ENCODE results near the gene PTPRK.

PTPRK gene

DNA sequence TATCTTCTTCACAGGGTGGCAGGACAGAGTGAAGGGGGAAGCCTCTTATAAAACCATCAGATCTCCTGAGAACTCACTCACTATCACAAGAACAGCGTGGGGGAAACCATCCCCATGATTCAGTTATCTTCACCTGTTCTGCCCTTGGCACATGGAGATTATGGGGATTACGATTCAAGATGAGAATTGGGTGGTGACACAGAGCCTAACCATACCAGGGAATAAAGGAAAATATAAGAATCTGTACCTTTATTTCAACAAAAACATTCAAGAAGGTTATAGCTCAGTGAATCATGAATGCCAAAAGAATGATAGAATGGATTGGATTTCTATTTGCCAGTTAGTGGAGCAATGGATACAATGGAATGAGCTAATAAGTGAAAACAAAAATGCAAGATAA is 214.4 kb downstream of the PTPRK start:
- Histone ChIP-seq H3K4me3 (ENCODE audit: low read depth, low read length) (no peak overlapping the region), H3K27me3 (replicated peaks) (no peaks in the 10 kb centered on the region), H3K27ac (peak overlapping the region; percentile 20), H3K36me3 (replicated peaks) (no peaks in the 10 kb centered on the region)
- TF ChIP-seq, protein P1, sequence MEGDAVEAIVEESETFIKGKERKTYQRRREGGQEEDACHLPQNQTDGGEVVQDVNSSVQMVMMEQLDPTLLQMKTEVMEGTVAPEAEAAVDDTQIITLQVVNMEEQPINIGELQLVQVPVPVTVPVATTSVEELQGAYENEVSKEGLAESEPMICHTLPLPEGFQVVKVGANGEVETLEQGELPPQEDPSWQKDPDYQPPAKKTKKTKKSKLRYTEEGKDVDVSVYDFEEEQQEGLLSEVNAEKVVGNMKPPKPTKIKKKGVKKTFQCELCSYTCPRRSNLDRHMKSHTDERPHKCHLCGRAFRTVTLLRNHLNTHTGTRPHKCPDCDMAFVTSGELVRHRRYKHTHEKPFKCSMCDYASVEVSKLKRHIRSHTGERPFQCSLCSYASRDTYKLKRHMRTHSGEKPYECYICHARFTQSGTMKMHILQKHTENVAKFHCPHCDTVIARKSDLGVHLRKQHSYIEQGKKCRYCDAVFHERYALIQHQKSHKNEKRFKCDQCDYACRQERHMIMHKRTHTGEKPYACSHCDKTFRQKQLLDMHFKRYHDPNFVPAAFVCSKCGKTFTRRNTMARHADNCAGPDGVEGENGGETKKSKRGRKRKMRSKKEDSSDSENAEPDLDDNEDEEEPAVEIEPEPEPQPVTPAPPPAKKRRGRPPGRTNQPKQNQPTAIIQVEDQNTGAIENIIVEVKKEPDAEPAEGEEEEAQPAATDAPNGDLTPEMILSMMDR (IDR thresholded peaks at IDR 0.05; ENCODE audit: low read depth, low read length, missing control alignments) = no peak
- DNase-seq = no peak
- in situ Hi-C loops (cut with HindIII; ENCODE audit: low pct_ligation_motif_present, low sequenced_read_pairs) = no loop called here

DNA sequence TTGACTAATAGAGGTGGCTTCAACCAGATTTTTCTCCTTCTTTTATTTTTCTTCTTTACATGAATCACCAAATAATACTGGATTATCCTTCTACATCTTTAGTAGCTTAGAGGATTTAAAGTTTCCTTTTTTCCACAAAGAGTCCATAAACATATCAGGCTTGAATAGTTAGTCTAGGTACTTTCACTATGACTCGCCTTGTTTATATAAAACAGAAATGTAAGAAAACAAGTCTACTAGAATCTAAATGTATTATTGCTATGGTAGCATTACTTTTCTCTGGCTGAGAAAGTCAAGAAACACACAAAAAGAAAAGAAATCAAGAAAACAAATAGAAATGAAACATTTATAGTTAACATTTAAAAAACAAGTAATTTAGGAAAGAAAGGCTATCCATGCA is 215.2 kb downstream of the PTPRK start:
- Histone ChIP-seq H3K4me3 (ENCODE audit: low read depth, low read length) (no peak overlapping the region), H3K36me3 (replicated peaks) (no peaks in the 10 kb centered on the region), H3K27ac (no peak overlapping the region), H3K27me3 (replicated peaks) (no peaks in the 10 kb centered on the region)
- no peak for DNase-seq
- in situ Hi-C loops (cut with HindIII; ENCODE audit: low pct_ligation_motif_present, low sequenced_read_pairs) = no loop called here
- TF ChIP-seq, protein P1 (IDR thresholded peaks at IDR 0.05; ENCODE audit: low read depth, low read length, missing control alignments) = no peak

DNA sequence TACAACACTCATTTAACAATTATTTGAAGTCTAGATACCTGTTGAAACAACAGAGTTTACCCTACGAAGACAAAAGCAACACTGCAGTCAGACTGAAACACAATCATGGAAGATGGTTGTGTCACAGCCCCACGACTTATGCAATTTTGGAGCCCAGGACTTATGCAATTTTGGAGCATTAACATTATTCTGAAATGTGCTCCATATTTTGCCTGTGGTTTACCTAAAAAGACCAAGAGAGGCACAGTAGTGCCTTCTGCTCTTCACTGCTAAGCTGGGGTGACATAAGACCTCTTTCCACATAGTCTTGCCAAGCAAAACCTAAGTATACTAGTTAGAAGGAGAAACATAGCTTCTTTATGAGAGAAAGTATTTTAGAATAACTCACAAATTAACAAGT is 216.5 kb downstream of the PTPRK start:
- Histone ChIP-seq H3K27ac (no peak overlapping the region), H3K27me3 (replicated peaks) (no peaks in the 10 kb centered on the region), H3K36me3 (replicated peaks) (no peaks in the 10 kb centered on the region), H3K4me3 (ENCODE audit: low read depth, low read length) (no peak overlapping the region)
- no peak for DNase-seq
- TF ChIP-seq, protein P1 (IDR thresholded peaks at IDR 0.05; ENCODE audit: low read depth, low read length, missing control alignments) = no peak
- in situ Hi-C loops (cut with HindIII; ENCODE audit: low pct_ligation_motif_present, low sequenced_read_pairs) = no loop called here

DNA sequence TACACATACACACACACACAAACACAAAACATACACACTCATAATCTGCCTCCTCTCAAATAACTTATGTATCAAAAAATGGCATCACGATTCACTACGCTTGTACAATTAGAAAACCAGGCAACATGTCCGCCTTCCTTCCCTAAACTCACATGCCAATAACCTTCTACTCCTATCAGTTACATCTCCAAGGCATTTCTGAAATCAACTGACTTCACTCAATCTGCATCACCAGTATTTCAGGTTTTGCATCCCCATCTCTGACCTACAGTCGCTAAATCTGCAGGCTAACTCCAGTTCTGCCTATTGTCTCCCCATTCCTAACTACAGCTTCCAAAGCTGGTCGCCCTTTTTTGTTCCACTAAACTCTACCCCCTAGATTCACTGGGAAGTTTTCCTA is 217.5 kb downstream of the PTPRK start:
- Histone ChIP-seq H3K27ac (no peak overlapping the region), H3K4me3 (ENCODE audit: low read depth, low read length) (no peak overlapping the region), H3K36me3 (replicated peaks) (no peaks in the 10 kb centered on the region), H3K27me3 (replicated peaks) (no peaks in the 10 kb centered on the region)
- in situ Hi-C loops (cut with HindIII; ENCODE audit: low pct_ligation_motif_present, low sequenced_read_pairs) = no loop called here
- no peak for DNase-seq
- TF ChIP-seq, protein P1 (IDR thresholded peaks at IDR 0.05; ENCODE audit: low read depth, low read length, missing control alignments) = no peak

DNA sequence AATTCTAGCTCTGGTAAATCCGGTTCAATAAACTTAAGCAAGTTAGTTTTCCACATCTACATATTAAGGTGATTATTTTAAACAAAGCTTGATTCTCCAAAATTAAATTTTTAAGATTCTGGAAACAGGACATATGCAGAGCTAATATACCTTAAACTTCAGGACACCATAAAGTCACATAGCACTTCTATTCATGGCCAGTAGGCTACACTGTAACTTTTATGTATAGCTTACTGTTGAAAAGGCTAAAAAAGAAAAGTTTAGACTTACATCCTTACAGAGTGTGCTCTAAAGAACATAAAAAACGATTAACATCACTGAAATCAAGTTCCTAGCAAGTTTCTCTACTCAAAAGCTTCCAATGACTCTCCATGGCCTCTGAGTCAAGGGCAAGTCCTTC is 224.7 kb downstream of the PTPRK start:
- no peak for DNase-seq

DNA sequence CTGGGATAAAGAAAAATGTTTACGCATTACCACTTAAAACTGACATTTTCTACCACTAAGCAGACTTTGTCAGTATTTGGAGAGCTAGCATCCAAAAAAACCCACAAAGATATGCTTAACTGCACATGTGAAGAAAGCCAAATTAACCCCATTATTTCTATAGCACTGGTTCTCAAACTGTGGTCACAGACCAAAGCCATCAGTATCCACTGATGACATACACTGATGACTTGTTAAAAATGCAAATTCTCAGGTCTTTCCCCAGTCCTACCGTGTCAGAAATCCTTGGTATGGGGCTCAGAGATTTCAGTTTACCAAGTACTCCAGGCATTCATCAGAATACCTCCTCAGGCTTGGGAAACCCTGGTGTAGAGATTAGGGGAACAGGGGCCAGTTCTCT is 230.2 kb downstream of the PTPRK start:
- no peak overlapping the region for H3K27ac ChIP-seq
- TF ChIP-seq, protein P1 (IDR thresholded peaks at IDR 0.05; ENCODE audit: low read depth, low read length, missing control alignments) = no peak
- no peaks in the 10 kb centered on the region for H3K27me3 ChIP-seq (replicated peaks)
- no peak overlapping the region for H3K4me3 ChIP-seq (ENCODE audit: low read depth, low read length)
- in situ Hi-C loops (cut with HindIII; ENCODE audit: low pct_ligation_motif_present, low sequenced_read_pairs) = no loop called here
- DNase-seq = no peak
- no peaks in the 10 kb centered on the region for H3K36me3 ChIP-seq (replicated peaks)

More for the DNA sequence above, 224.7 kb downstream of the PTPRK start:
- in situ Hi-C loops (cut with HindIII; ENCODE audit: low pct_ligation_motif_present, low sequenced_read_pairs) = no loop called here
- H3K27ac ChIP-seq = no peak overlapping the region
- H3K36me3 ChIP-seq (replicated peaks) = no peaks in the 10 kb centered on the region
- H3K27me3 ChIP-seq (replicated peaks) = no peaks in the 10 kb centered on the region
- TF ChIP-seq, protein P1 (IDR thresholded peaks at IDR 0.05; ENCODE audit: low read depth, low read length, missing control alignments) = no peak
- no peak overlapping the region for H3K4me3 ChIP-seq (ENCODE audit: low read depth, low read length)
